ACHN (cell line): ENCODE data around the gene PHRF1.
A peak's percentile ranks its signal among the peaks of the same experiment; 100 is the strongest.

Source experiments
- DNase-seq: peaks from one replicate; pipeline ENCODE4 v3.0.0-alpha.2; 2015
- in situ Hi-C: cut with HindIII; loops from 2 replicates; pipeline ENCODE4 v1.10.0; 2017; ENCODE audit warnings: low sequenced_read_pairs, low pct_ligation_motif_present, low pct_unique_long_range_greater_than_20kb

The PHRF1 gene

GRCh38 chr11:575996-576768 lies at the start of gene PHRF1:
Gene PHRF1, plus strand, starts transcription at chr11:576470. Its CDS starts 5,043 bp downstream, at chr11:581513.
- in situ Hi-C loops, result no loop called here
- DNase-seq, result peak; percentile 87

DNA sequence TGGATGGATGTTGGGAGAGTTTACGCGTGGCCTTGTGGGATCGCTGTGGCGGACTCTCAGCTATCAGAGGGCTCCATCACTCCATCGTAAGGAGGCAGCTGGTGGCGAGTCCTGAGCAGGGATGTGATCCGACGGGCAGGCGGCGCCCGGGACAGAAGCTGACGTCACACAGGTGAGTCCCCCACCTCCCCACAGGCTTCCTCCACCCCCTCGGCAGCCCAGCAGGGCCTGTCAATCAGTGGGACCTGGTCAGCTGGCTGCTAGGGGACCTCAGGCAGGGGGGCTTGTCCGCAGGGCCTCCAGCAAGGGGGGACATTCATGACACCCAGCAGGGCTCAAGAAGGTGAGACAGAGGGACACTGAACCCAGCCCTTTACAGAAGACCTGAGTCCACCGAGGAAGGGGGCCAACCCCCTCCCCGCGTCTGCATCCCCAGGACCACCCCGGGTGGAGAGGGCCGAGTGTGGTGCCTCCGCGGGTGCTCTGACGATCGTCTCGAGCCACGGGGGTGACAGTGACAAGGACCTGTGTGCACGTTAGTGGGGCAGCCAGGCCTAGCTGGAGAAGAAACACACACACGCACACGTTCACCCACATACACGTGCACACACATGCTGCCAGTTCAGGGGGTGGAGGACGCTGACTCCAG lies 48.0 kb upstream of the PHRF1 start:
- in situ Hi-C loops, result no loop called here
- no peak for DNase-seq

GRCh38 chr11:528815-529727 lies 47.2 kb upstream of the PHRF1 start:
- in situ Hi-C loops, result no loop called here
- no peak for DNase-seq

GRCh38 chr11:529728-530411 lies 46.4 kb upstream of the PHRF1 start:
- in situ Hi-C loops, result no loop called here
- no peak for DNase-seq

GRCh38 chr11:530960-531831 lies 45.1 kb upstream of the PHRF1 start:
- DNase-seq, result no peak
- in situ Hi-C loops, result no loop called here

DNA sequence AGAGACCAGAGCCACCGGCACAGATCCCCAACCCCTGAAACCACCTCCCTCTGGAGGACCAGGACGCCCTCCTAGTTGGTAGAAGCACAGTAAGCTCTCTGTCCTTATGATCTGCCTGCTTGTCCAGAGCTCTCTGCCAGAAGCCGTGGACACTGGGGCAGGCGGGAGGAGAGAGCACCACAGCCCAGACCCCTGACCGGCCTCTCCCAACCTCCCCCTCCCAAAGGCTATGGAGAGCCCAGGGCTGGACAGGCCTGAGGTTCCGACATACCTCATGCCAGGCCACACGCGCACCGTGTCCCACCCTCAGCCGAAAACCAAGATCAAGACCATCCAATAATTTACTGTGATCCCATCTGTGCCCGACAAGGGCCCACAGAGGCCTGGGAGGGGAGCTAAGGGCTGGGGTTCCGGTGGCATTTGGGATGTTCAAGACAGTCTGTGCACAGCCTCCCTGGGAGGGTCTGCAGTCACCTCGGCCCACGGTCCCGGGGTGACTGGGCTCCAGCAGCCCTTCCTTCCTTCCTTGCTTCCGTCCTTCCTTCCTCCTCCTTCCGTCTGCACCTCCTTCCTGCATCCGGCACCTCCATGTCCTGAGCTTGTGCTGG lies 44.2 kb upstream of the PHRF1 start:
- DNase-seq, result no peak
- in situ Hi-C loops, result no loop called here

- no peak for DNase-seq
- in situ Hi-C loops, result no loop called here
Measured at GRCh38 chr11:532527-532985, 43.7 kb upstream of the PHRF1 start.

- in situ Hi-C loops, result no loop called here
- no peak for DNase-seq
Measured at GRCh38 chr11:532986-533585, 43.2 kb upstream of the PHRF1 start.

DNA sequence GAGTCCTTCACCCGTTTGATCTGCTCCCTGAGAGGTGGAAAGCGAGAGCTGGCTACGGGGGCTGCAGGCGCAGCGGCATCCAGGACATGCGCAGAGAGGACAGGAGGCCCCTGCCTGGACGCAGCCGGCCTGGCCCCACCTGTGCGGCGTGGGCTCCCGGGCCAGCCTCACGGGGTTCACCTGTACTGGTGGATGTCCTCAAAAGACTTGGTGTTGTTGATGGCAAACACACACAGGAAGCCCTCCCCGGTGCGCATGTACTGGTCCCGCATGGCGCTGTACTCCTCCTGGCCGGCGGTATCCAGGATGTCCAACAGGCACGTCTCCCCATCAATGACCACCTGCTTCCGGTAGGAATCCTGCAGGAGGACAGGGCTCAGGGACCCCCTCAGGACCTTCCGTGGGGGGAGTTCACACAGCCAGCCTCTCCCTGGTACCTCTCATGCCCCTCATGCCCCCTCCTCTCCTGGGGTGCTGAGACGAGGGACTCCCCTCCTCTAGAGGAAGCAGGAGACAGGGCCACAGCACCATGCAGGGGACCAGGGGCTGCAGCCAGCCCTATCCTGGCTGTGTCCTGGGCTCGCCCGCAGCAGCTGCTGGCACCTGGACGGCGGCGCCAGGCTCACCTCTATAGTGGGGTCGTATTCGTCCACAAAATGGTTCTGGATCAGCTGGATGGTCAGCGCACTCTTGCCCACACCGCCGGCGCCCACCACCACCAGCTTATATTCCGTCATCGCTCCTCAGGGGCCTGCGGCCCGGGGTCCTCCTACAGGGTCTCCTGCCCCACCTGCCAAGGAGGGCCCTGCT lies 42.5 kb upstream of the PHRF1 start:
- DNase-seq, result no peak
- in situ Hi-C loops, result no loop called here

GRCh38 chr11:534396-535209 lies 41.7 kb upstream of the PHRF1 start:
- in situ Hi-C loops, result no loop called here
- peak; percentile 14 for DNase-seq

DNA sequence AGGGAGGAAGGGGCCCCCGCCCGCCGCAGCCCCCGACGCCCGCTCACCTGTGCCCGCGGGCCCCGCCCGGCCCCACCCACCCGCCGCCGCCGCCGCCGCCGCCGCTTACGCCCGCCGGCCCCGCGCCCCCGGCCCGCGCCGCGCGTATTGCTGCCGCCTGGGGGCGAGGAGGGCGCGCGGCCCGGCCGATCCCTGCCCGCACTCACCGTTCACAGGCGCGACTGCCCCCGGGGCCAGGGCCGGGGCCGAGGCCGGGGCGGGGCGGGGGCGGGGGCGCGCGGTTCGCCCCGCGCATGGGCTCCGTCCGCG lies 41.1 kb upstream of the PHRF1 start:
- in situ Hi-C loops, result no loop called here
- no peak for DNase-seq

DNA sequence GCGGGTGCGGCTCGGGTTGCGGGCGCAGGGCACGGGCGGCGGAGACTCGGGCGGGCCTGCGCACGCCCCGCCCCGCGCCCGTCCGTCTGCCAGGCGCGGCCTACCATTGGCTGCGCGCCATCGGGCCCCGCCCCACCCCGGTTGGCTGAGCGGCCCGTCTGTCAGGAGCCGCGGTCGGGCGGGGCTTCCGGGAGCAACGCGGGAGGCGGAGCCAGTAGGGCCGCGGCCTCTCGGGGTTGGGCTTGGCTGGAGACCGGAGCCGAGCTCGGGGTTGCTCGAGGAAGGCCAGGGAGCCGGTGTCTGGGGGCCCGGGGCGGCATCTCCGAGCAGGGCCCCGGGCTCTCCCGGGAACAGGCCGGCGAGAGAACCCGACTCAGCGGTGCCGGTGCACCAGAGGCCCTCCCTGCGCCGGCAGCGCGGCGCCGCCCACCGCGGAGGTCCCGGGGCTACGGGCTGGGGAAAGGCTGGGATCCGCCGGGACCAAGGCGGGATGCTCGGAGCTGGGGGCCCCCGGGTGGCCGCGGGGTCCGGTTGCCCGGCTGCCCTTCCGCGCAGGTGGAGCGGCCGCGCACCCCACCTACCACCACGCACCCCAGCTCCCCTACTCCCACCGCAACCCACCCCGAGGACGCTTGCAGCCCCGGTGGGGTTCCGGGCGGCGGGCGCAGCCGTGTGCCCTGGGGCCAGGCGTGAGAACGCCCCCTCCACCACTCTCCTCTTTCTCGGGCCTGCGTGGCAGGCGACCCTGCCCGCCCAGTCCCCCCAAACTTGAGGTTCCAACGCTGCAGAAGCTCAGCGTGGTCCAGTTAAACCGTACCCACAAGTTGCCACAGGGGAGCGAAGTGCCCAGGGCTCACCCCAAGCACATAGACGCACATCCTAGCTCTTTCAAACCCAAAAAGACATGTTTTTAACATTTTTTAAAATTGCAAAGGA lies 40.5 kb upstream of the PHRF1 start, which contains the start of gene HRAS:
TSS of gene HRAS (minus strand) at position 58 of the 936 bp plus-strand sequence.
- peak; percentile 91 for DNase-seq
- in situ Hi-C loops, result no loop called here

GRCh38 chr11:536841-537621 lies 39.2 kb upstream of the PHRF1 start, which contains the start of gene LRRC56:
Gene LRRC56, plus strand, starts transcription at chr11:537527. Its CDS starts 3,158 bp downstream, at chr11:540685.
- in situ Hi-C loops, result no loop called here
- DNase-seq, result no peak
